Adipose tissue (tissue), 3 donors: ENCODE results near the gene ITM2C. TPM values are rescaled to one million over a fixed set of nuclear protein-coding genes. Genes with fewer than 3 reads are reported as not detected.

Source experiments
- H3K27ac ChIP-seq: one replicate; pipeline ENCODE4 v1.5.1; 2013; ENCODE audit warnings: low read depth, low read length
- WGBS, 3 donors: extraction: QIAGEN DNeasy Blood & Tissue Kit; methylation state at CpG; one replicate each; pipeline ENCODE4 v1.1.7; 2013; 5-methylcytosine and 5-hydroxymethylcytosine counted together
- polyA plus RNA-seq, 3 donors: library from polyadenylated mRNA; stranded (reverse); fragments of 200-250 nt; gene quantifications; one replicate each; pipeline ENCODE4 v1.2.3, GENCODE V29; 2013
- donor health status: healthy with polysubstance abuse.
- donor health status: Bipolar disorder and iron deficiency.
- donor health status: healthy.

ITM2C gene
- 10 to 100 TPM; 28.3 to 31.8 (median 31.2) TPM for polyA plus RNA-seq

GRCh38 chr2:230864605-230865306 lies at the start of gene ITM2C:
Gene ITM2C, plus strand, starts transcription at chr2:230864942. Its CDS starts 84 bp downstream, at chr2:230865026.
- no peak within 1 kb of the TSS for H3K27ac ChIP-seq
- WGBS, 3 donors: 0 to 1% (median 1%) methylated on average over 56 to 76 of the region's 76 CpGs

- 80 to 89% (median 83%) methylated on average over 3 of the region's 3 CpGs for WGBS, 3 donors
- H3K27ac ChIP-seq: no peak overlapping the region
Measured at GRCh38 chr2:230815088-230815487, 49.7 kb upstream of the ITM2C start.

- WGBS, 3 donors: 42 to 82% (median 79%) methylated on average over 7 of the region's 7 CpGs
- no peak overlapping the region for H3K27ac ChIP-seq
Measured at GRCh38 chr2:230816735-230817134, 48.0 kb upstream of the ITM2C start.

GRCh38 chr2:230819433-230819832 lies 45.3 kb upstream of the ITM2C start:
- H3K27ac ChIP-seq: no peak overlapping the region
- 85 to 100% (median 93%) methylated on average over 1 of the region's 1 CpG for WGBS, 3 donors

- H3K27ac ChIP-seq: no peak overlapping the region
- 75 to 79% (median 78%) methylated on average over 18 of the region's 18 CpGs for WGBS, 3 donors
Measured at GRCh38 chr2:230821261-230821990, 43.3 kb upstream of the ITM2C start.

- no peak overlapping the region for H3K27ac ChIP-seq
- 89 to 92% (median 91%) methylated on average over 13 of the region's 13 CpGs for WGBS, 3 donors
Measured at GRCh38 chr2:230821991-230822520, 42.7 kb upstream of the ITM2C start.

GRCh38 chr2:230823264-230823964 lies 41.3 kb upstream of the ITM2C start:
- WGBS, 3 donors: 51 to 77% (median 75%) methylated on average over 10 of the region's 10 CpGs
- no peak overlapping the region for H3K27ac ChIP-seq

GRCh38 chr2:230824406-230824978 lies 40.2 kb upstream of the ITM2C start:
- H3K27ac ChIP-seq: no peak overlapping the region
- 20 to 21% (median 20%) methylated on average over 14 of the region's 14 CpGs for WGBS, 3 donors

GRCh38 chr2:230825354-230825753 lies 39.4 kb upstream of the ITM2C start:
- WGBS, 3 donors: 46 to 62% (median 46%) methylated on average over 1 of the region's 1 CpG
- H3K27ac ChIP-seq: no peak overlapping the region

GRCh38 chr2:230827774-230828271 lies 36.9 kb upstream of the ITM2C start:
- WGBS, 3 donors: 29 to 33% (median 31%) methylated on average over 31 to 36 of the region's 36 CpGs
- no peak overlapping the region for H3K27ac ChIP-seq

GRCh38 chr2:230828272-230828961 lies 36.3 kb upstream of the ITM2C start:
- H3K27ac ChIP-seq: no peak overlapping the region
- WGBS, 3 donors: 8 to 15% (median 11%) methylated on average over 52 to 61 of the region's 61 CpGs

GRCh38 chr2:230829293-230829692 lies 35.4 kb upstream of the ITM2C start:
- 97% methylated on average over 14 of the region's 14 CpGs for WGBS, 3 donors
- no peak overlapping the region for H3K27ac ChIP-seq

GRCh38 chr2:230829959-230830358 lies 34.8 kb upstream of the ITM2C start:
- no peak overlapping the region for H3K27ac ChIP-seq
- WGBS, 3 donors: 83 to 94% (median 94%) methylated on average over 7 of the region's 7 CpGs

GRCh38 chr2:230830428-230830827 lies 34.3 kb upstream of the ITM2C start:
- H3K27ac ChIP-seq: no peak overlapping the region
- WGBS, 3 donors: 75 to 91% (median 83%) methylated on average over 7 of the region's 7 CpGs

- no peak overlapping the region for H3K27ac ChIP-seq
- 29 to 61% (median 33%) methylated on average over 2 of the region's 2 CpGs for WGBS, 3 donors
Measured at GRCh38 chr2:230840301-230840700, 24.4 kb upstream of the ITM2C start.

GRCh38 chr2:230842473-230842872 lies 22.3 kb upstream of the ITM2C start:
- WGBS, 3 donors: 46 to 70% (median 64%) methylated on average over 6 of the region's 6 CpGs
- H3K27ac ChIP-seq: no peak overlapping the region

GRCh38 chr2:230843132-230843531 lies 21.6 kb upstream of the ITM2C start:
- no peak overlapping the region for H3K27ac ChIP-seq
- WGBS, 3 donors: 65 to 80% (median 69%) methylated on average over 4 of the region's 4 CpGs

- H3K27ac ChIP-seq: no peak overlapping the region
- WGBS, 3 donors: 96 to 100% (median 98%) methylated on average over 6 of the region's 6 CpGs
Measured at GRCh38 chr2:230846360-230846759, 18.4 kb upstream of the ITM2C start.
